H1 (cell line): ENCODE data around the gene TMEM39B. TPM values are rescaled to one million over a fixed set of nuclear protein-coding genes. Genes with fewer than 3 reads are reported as not detected.

ENCODE experiments used
- CTCF ChIA-PET: fragments of 300-600 bp; sonication (Branson Sonifier 250); formaldehyde crosslinking; loops from one replicate; lab custom pipeline; 2021; ENCODE audit not compliant: partially characterized antibody; lab: Charles Lee
- POLR2A ChIA-PET: fragments of 300-600 bp; sonication (Branson Sonifier 250); formaldehyde crosslinking; loops from one replicate; lab custom pipeline; 2021; ENCODE audit warnings: inconsistent platforms; ENCODE audit not compliant: partially characterized antibody; lab: Charles Lee
- DNase-seq, 2 experiments: peaks; one replicate each; pipeline versions ENCODE4 v3.0.0 to v3.0.0-alpha.2; 2010 to 2022; ENCODE audit warnings: low spot score in 2 of 2, low read depth in 1 of 2, mixed read lengths in 1 of 2
- FAIRE-seq: peaks from 2 replicates; lab custom pipeline; 2011; peaks lifted over from hg19 to GRCh38; lab: Jason Lieb, UNC
- H2AFZ ChIP-seq: 2 replicates; pipeline ENCODE4 v1.8.1; 2012; ENCODE audit warnings: low read length, inconsistent platforms
- H2AK5ac ChIP-seq: 2 replicates; pipeline ENCODE4 v1.6.1; 2013; ENCODE audit warnings: low read depth, low read length
- H2BK120ac ChIP-seq: replicated peaks from 2 replicates; pipeline ENCODE3; 2013; ENCODE audit warnings: low read depth, low read length, inconsistent platforms
- H2BK12ac ChIP-seq: 2 replicates; pipeline ENCODE4 v1.6.1; 2013; ENCODE audit warnings: low read depth, low read length
- H2BK15ac ChIP-seq: 2 replicates; pipeline ENCODE4 v1.6.1; 2013; ENCODE audit warnings: low read length
- H2BK20ac ChIP-seq: 2 replicates; pipeline ENCODE4 v1.6.1; 2013; ENCODE audit warnings: low read length
- H2BK5ac ChIP-seq: 2 replicates; pipeline ENCODE4 v1.6.1; 2013; ENCODE audit warnings: low read depth, low read length
- H3K14ac ChIP-seq: 2 replicates; pipeline ENCODE4 v1.6.1; 2013; ENCODE audit warnings: inconsistent platforms; ENCODE audit not compliant: insufficient read length
- H3K18ac ChIP-seq: 2 replicates; pipeline ENCODE4 v1.6.1; 2013; ENCODE audit warnings: low read length; ENCODE audit errors: extremely low read depth
- H3K23ac ChIP-seq: 2 replicates; pipeline ENCODE4 v1.6.1; 2013; ENCODE audit warnings: inconsistent platforms; ENCODE audit not compliant: insufficient read length
- H3K23me2 ChIP-seq: 2 replicates; pipeline ENCODE4 v1.6.1; 2013; ENCODE audit warnings: low read depth, low read length
- H3K27ac ChIP-seq: 2 replicates; pipeline ENCODE4 v1.6.1; 2011; ENCODE audit warnings: low read depth, low read length, inconsistent platforms
- H3K27me3 ChIP-seq, 4 experiments: replicated peaks in 1 of 4; 1 replicate in 1 of 4; 2 replicates in 3 of 4; pipeline versions ENCODE4 v1.6.1 to v1.8.1; 2011 to 2013; ENCODE audit warnings: low read length in 3 of 4, mild to moderate bottlenecking in 3 of 4, inconsistent platforms in 2 of 4, mixed read lengths in 2 of 4, moderate library complexity in 1 of 4; ENCODE audit not compliant: control insufficient read depth in 3 of 4, insufficient read depth in 3 of 4; ENCODE audit errors: extremely low read depth in 1 of 4
- H3K36me3 ChIP-seq, 4 experiments: 2 replicates each; pipeline versions ENCODE4 v1.6.1 to v1.8.1; 2011 to 2013; ENCODE audit warnings: mild to moderate bottlenecking in 4 of 4, low read length in 3 of 4, moderate library complexity in 2 of 4, control low read depth in 1 of 4, inconsistent platforms in 1 of 4; ENCODE audit not compliant: insufficient read depth in 4 of 4, control insufficient read depth in 2 of 4
- H3K4ac ChIP-seq: replicated peaks from 2 replicates; pipeline ENCODE3; 2013; ENCODE audit warnings: low read length, low read depth, mixed read lengths, inconsistent platforms; ENCODE audit not compliant: insufficient read length
- H3K4me1 ChIP-seq, 4 experiments: replicated peaks in 1 of 4; 1 replicate in 1 of 4; 2 replicates in 3 of 4; pipeline versions ENCODE4 v1.6.1 to v1.8.1; 2011 to 2013; ENCODE audit warnings: low read length in 3 of 4, inconsistent platforms in 2 of 4, mixed read lengths in 1 of 4; ENCODE audit not compliant: insufficient read depth in 4 of 4, control insufficient read depth in 3 of 4
- H3K4me2 ChIP-seq, 2 experiments: 2 replicates each; pipeline versions ENCODE4 v1.6.1 to v1.8.1; 2011 to 2013; ENCODE audit warnings: low read depth in 2 of 2, low read length in 2 of 2, control low read depth in 1 of 2, inconsistent platforms in 1 of 2, mild to moderate bottlenecking in 1 of 2; ENCODE audit not compliant: insufficient read depth in 1 of 2
- H3K4me3 ChIP-seq, 4 experiments: fragments of 200-600, 300-600 bp in 1 of 4; sonication (generic), shearing (Covaris generic), sonication (Bioruptor Twin) in 1 of 4; 2 replicates each; pipeline versions ENCODE4 v1.5.1 to v1.8.1; 2011 to 2016; ENCODE audit warnings: low read length in 4 of 4, low read depth in 3 of 4, control low read depth in 2 of 4, inconsistent platforms in 2 of 4, mild to moderate bottlenecking in 2 of 4, mixed read lengths in 1 of 4, moderate library complexity in 1 of 4; ENCODE audit not compliant: insufficient read depth in 2 of 4; ENCODE audit errors: extremely low read depth in 1 of 4
- H3K56ac ChIP-seq: replicated peaks from 2 replicates; pipeline ENCODE3; 2013; ENCODE audit warnings: low read depth, mild to moderate bottlenecking, mixed read lengths, low read length, inconsistent platforms; ENCODE audit not compliant: insufficient read length
- H3K79me1 ChIP-seq: 2 replicates; pipeline ENCODE4 v1.6.1; 2013; ENCODE audit warnings: low read depth, low read length, control low read depth
- H3K79me2 ChIP-seq, 2 experiments: 2 replicates each; pipeline versions ENCODE4 v1.6.1 to v1.8.1; 2012 to 2013; ENCODE audit warnings: low read length in 2 of 2, mild to moderate bottlenecking in 2 of 2, inconsistent platforms in 1 of 2; ENCODE audit not compliant: insufficient read depth in 2 of 2, control insufficient read depth in 1 of 2
- H3K9ac ChIP-seq, 4 experiments: replicated peaks in 1 of 4; 1 replicate in 1 of 4; 2 replicates in 3 of 4; pipeline versions ENCODE4 v1.6.1 to v1.8.1; 2011 to 2013; ENCODE audit warnings: low read depth in 3 of 4, low read length in 3 of 4, control low read depth in 2 of 4, mild to moderate bottlenecking in 2 of 4, moderate library complexity in 2 of 4, inconsistent platforms in 1 of 4; ENCODE audit errors: extremely low read depth in 1 of 4
- H3K9me3 ChIP-seq, 2 experiments: 2 replicates each; pipeline versions ENCODE4 v1.6.1 to v1.8.1; 2012 to 2013; ENCODE audit warnings: mild to moderate bottlenecking in 2 of 2, moderate library complexity in 2 of 2, control low read depth in 1 of 2, inconsistent platforms in 1 of 2, low read depth in 1 of 2, low read length in 1 of 2, mixed read lengths in 1 of 2; ENCODE audit not compliant: insufficient read depth in 2 of 2
- H4K20me1 ChIP-seq, 2 experiments: replicated peaks in 1 of 2; 2 replicates each; pipeline versions ENCODE3 to v1.8.1; 2011 to 2013; ENCODE audit warnings: inconsistent platforms in 2 of 2, low read length in 2 of 2, mild to moderate bottlenecking in 1 of 2; ENCODE audit not compliant: insufficient read depth in 2 of 2, control insufficient read depth in 1 of 2
- H4K5ac ChIP-seq: 2 replicates; pipeline ENCODE4 v1.6.1; 2013; ENCODE audit warnings: low read length, low read depth, mixed read lengths, inconsistent platforms; ENCODE audit not compliant: insufficient read length
- H4K8ac ChIP-seq: 2 replicates; pipeline ENCODE4 v1.8.0; 2013; ENCODE audit warnings: mild to moderate bottlenecking, moderate library complexity, low read length, inconsistent platforms; ENCODE audit not compliant: insufficient read depth; ENCODE audit errors: extremely low read depth
- H4K91ac ChIP-seq: replicated peaks from 2 replicates; pipeline ENCODE3; 2013; ENCODE audit warnings: low read length, mixed read lengths, inconsistent platforms; ENCODE audit not compliant: insufficient read length
- CBX8 ChIP-seq: fragments of 300-800, 300-1000 bp; sonication (generic); IDR thresholded peaks from 2 replicates; pipeline ENCODE4 v1.7.1; 2016; ENCODE audit warnings: low read depth, low read length, borderline replicate concordance
- CREB1 ChIP-seq: IDR thresholded peaks from 2 replicates; pipeline ENCODE4 v1.6.1; 2012; ENCODE audit warnings: inconsistent platforms
- E2F6 ChIP-seq: IDR thresholded peaks from 2 replicates; pipeline ENCODE4 v1.6.1; 2012; ENCODE audit warnings: inconsistent platforms
- GABPA ChIP-seq: IDR thresholded peaks from 2 replicates; pipeline ENCODE4 v1.6.1; 2011; ENCODE audit warnings: mild to moderate bottlenecking, low read length, moderate library complexity, borderline replicate concordance; ENCODE audit not compliant: insufficient read depth
- JUN ChIP-seq: IDR thresholded peaks from 2 replicates; pipeline ENCODE4 v1.6.1; 2011; ENCODE audit warnings: low read depth, mild to moderate bottlenecking, improper control_type of control experiment, low read length
- KDM4A ChIP-seq: IDR thresholded peaks from one replicate; pipeline ENCODE4 v1.7.1; 2012; ENCODE audit warnings: low read depth, mild to moderate bottlenecking, moderate library complexity, low read length, inconsistent platforms; ENCODE audit not compliant: severe bottlenecking
- MAX ChIP-seq: IDR thresholded peaks from 2 replicates; pipeline ENCODE4 v1.6.1; 2012; ENCODE audit warnings: inconsistent platforms
- POLR2AphosphoS5 ChIP-seq: IDR thresholded peaks from 2 replicates; pipeline ENCODE4 v1.6.1; 2011; ENCODE audit warnings: low read depth, low read length
- POU5F1 ChIP-seq: IDR thresholded peaks from 2 replicates; pipeline ENCODE4 v1.6.1; 2011; ENCODE audit warnings: low read depth, mild to moderate bottlenecking, low read length, moderate library complexity
- RAD21 ChIP-seq, 2 experiments: IDR thresholded peaks in 1 of 2; conservative IDR thresholded peaks in 1 of 2; 2 replicates each; pipeline ENCODE4 v1.6.1; 2011; ENCODE audit warnings: low read depth in 2 of 2, low read length in 2 of 2, improper control_type of control experiment in 1 of 2, inconsistent platforms in 1 of 2, mild to moderate bottlenecking in 1 of 2, moderate library complexity in 1 of 2
- RFX5 ChIP-seq: IDR thresholded peaks from 2 replicates; pipeline ENCODE4 v1.6.1; 2011; ENCODE audit warnings: low read depth, low read length, improper control_type of control experiment, borderline replicate concordance
- SP1 ChIP-seq: IDR thresholded peaks from 2 replicates; pipeline ENCODE4 v1.6.1; 2011; ENCODE audit warnings: low read depth, low read length
- SP4 ChIP-seq: IDR thresholded peaks from 2 replicates; pipeline ENCODE4 v1.6.1; 2012; ENCODE audit warnings: low read length, inconsistent platforms
- TAF1 ChIP-seq: IDR thresholded peaks from 2 replicates; pipeline ENCODE4 v1.6.1; 2011; ENCODE audit warnings: mild to moderate bottlenecking, low read depth, low read length
- WGBS, 2 experiments: shearing (Covaris generic) in 1 of 2; methylation state at CpG; one replicate each; pipeline versions ENCODE4 v1.1.6 to v1.1.7; 2013 to 2015; ENCODE audit warnings: low lambda C conversion rate in 2 of 2, mixed read lengths in 2 of 2, inconsistent platforms in 1 of 2, low coverage in 1 of 2, missing lambda C conversion rate in 1 of 2; ENCODE audit not compliant: insufficient replicate concordance in 2 of 2, insufficient coverage in 1 of 2, insufficient read length in 1 of 2; ENCODE audit errors: extremely low coverage in 1 of 2, missing lambda C conversion rate in 1 of 2; 5-methylcytosine and 5-hydroxymethylcytosine counted together
- polyA plus RNA-seq, 7 experiments: library from polyadenylated mRNA; depleted of rRNA in 3 of 7; stranded (reverse) in 5 of 7; unstranded in 2 of 7; fragments of >200 nt in 5 of 7; fragments of 200-250 nt in 2 of 7; gene quantifications; 1 replicate in 5 of 7; 2 replicates in 1 of 7; 4 replicates in 1 of 7; pipeline versions ENCODE4 v1.2.1 to v1.2.3, GENCODE V29; 2011 to 2013; ENCODE audit warnings: missing spikeins in 2 of 7, mixed read lengths in 2 of 7
- total RNA-seq: library from RNA; stranded (reverse); fragmentation: NEBNext Ultra II Directional; extraction: Animal tissue kit (Norgen Biotek cat#: 25700); gene quantifications from 2 replicates; pipeline ENCODE4 v1.2.1, GENCODE V29; 2021

Gene TMEM39B
- total and polyA plus RNA-seq, 2 of the 8 experiments (the other 6 are each of a cell fraction or from before 2014, with no cell fraction given), result 25.3 to 32.7 TPM

GRCh38 chr1:32082022-32082421 lies 9.3 kb downstream of the TMEM39B start:
- Histone ChIP-seq H3K9ac (no peak overlapping the region), H4K91ac (no peak overlapping the region), H3K36me3 (peaks cover 2 to 29% (median 15%) of the 10 kb centered on the region in 4 experiments; a peak in 7 of 8 replicates), H3K9me3 (no peaks in the 10 kb centered on the region), H2AK5ac (no peak overlapping the region), H2BK12ac (no peak overlapping the region), H3K27ac (no peak overlapping the region), H2BK15ac (no peak overlapping the region), H3K4ac (no peak overlapping the region), H3K79me1 (no peaks in the 10 kb centered on the region; the same call in 1 of the 2 replicates), H3K18ac (no peak overlapping the region), H3K23ac (no peak overlapping the region), H2BK5ac (no peak overlapping the region), H2BK20ac (no peak overlapping the region), H3K56ac (no peak overlapping the region), H3K27me3 (no peaks in the 10 kb centered on the region), H4K8ac (no peak overlapping the region), H3K4me2 (no peak overlapping the region), H3K4me1 (no peaks in the 10 kb centered on the region), H3K4me3 (no peak overlapping the region), H4K20me1 (peaks cover 0 to 4% of the 10 kb centered on the region in 2 experiments), H2BK120ac (no peak overlapping the region), H3K79me2 (no peaks in the 10 kb centered on the region), H2AFZ (no peak overlapping the region), H4K5ac (no peak overlapping the region), H3K23me2 (0 out of 2 replicates have a peak, but pooled peaks cover 2% of the 10 kb centered on the region), H3K14ac (no peak overlapping the region)
- WGBS, 2 experiments, result 89% methylated on average over 1 of the region's 1 CpG; no CpG with 5 or more reads in 1 of the 2 experiments
- TF ChIP-seq SP1, result no peak
- TF ChIP-seq MAX, result no peak
- no peak for TF ChIP-seq CREB1
- TF ChIP-seq GABPA, result no peak
- TF ChIP-seq E2F6, result no peak
- no peak for TF ChIP-seq RAD21 (IDR thresholded peaks at IDR 0.05 in 1 of 2, conservative IDR thresholded peaks at IDR 0.05 in 1 of 2; ENCODE audit: low read depth in 2 of 2, low read length in 2 of 2)
- TF ChIP-seq TAF1, result no peak
- TF ChIP-seq POU5F1, result no peak
- TF ChIP-seq POLR2AphosphoS5, result no peak
- TF ChIP-seq CBX8, result no peak
- TF ChIP-seq RFX5, result no peak
- TF ChIP-seq KDM4A, result no peak
- TF ChIP-seq JUN, result no peak
- no peak for TF ChIP-seq SP4
- DNase-seq, result no peak
- CTCF ChIA-PET, result interaction anchor here (0.7 to 4.6 kb wide), 8 partner anchors 8 to 650 kb away, joined by 3 to 30 read pairs (median 4); partner anchors contain the start of gene TMEM39B
- POLR2A ChIA-PET, result interaction anchor here (0.7 to 5.6 kb wide), 6 partner anchors 8 to 116 kb away, joined by 3 to 35 read pairs (median 4); partner anchors contain the start of genes TMEM39B and TXLNA
- FAIRE-seq, result no peak
